Measurements from ENCODE around the gene TBK1.

DNA sequence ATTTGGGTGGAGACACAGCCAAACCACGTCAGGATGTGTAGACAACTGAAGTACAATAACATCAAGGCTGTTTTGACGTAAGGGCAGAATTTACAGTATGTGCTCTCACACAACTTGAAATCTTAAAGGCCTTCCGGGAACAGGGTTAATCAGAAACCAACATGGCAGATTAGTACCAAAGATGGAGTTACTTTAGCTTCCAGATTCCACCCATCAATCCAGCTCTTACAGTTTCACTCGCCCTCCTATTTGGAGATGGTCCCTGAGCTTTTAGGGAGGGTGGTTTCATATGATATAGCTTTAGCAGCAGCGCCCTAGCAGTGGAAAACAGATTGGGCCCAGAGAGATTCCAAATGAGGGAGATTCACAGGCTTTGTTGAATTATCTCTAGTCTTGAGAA, 49.7 kb upstream of the TBK1 start:
- TF ChIP-seq TAF1 (IDR thresholded peaks at IDR 0.05; ENCODE audit: low read depth, low read length) (no peak), POLR2A (IDR thresholded peaks at IDR 0.05; ENCODE audit: low read depth, low read length) (no peak), POU2F2 (IDR thresholded peaks at IDR 0.05; ENCODE audit: low read depth, low read length) (no peak), POLR2AphosphoS5 (IDR thresholded peaks at IDR 0.05; ENCODE audit: low read depth, low read length) (no peak), SPI1 (IDR thresholded peaks at IDR 0.05; ENCODE audit: low read depth, low read length) (no peak)

Data from GM12891 (cell line).